ENCODE measurements around the gene ARF3. TPM values are rescaled to one million over a fixed set of nuclear protein-coding genes. Genes with fewer than 3 reads are reported as not detected.
A peak's percentile ranks its signal among the peaks of the same experiment; 100 is the strongest.
"Not testable (repeated sequence)": the region's sequence is repeated elsewhere in the genome, so short reads cannot be mapped to it uniquely, and the experiment has no call there.

The ARF3 gene
- total RNA-seq, 1 donor from 2014 or later: 113 TPM

GRCh38 chr12:48910196-48910595 is 47.1 kb downstream of the ARF3 start:
- Mint-ChIP-seq H3K9me3 (no peaks in the 10 kb centered on the region), H3K4me3 (no peak overlapping the region), H3K4me1 (no peaks in the 10 kb centered on the region), H3K27ac (no peak overlapping the region), H3K27me3 (peaks cover 4% of the 10 kb centered on the region), H3K36me3 (ENCODE audit: low read depth) (no peaks in the 10 kb centered on the region)
- no peak for TF ChIP-seq CTCF (IDR thresholded peaks at IDR 0.05)
- DNase-seq (no peak), ATAC-seq (ENCODE audit: low read depth) (no peak)
- ChIA-PET CTCF (interaction anchor here (2.0 kb wide), 1 partner anchor 57 kb away, joined by 5 read pairs; no protein-coding TSS in a partner anchor), POLR2A (no interaction called here)
- intact Hi-C loops (cut with micrococcal nuclease): no loop called here

- H3K4me3 Mint-ChIP-seq; H3K36me3 Mint-ChIP-seq (ENCODE audit: low read depth); ATAC-seq (ENCODE audit: low read depth); H3K4me1 Mint-ChIP-seq; H3K27ac Mint-ChIP-seq; H3K27me3 Mint-ChIP-seq; H3K9me3 Mint-ChIP-seq; intact Hi-C loops (cut with micrococcal nuclease); DNase-seq: not testable (repeated sequence)
- CTCF ChIA-PET: interaction anchor here (2.0 kb wide), 1 partner anchor 56 kb away, joined by 5 read pairs; no protein-coding TSS in a partner anchor
- POLR2A ChIA-PET: interaction anchor here (0.7 kb wide), 1 partner anchor 20 kb away, joined by 6 read pairs; no protein-coding TSS in a partner anchor
These were observed 47.6 kb downstream of the ARF3 start for GRCh38 chr12:48909698-48910097.

GRCh38 chr12:48907245-48907644 is 50.0 kb downstream of the ARF3 start:
- no peak for ATAC-seq (ENCODE audit: low read depth)
- Mint-ChIP-seq H3K27me3 (peaks cover 18% of the 10 kb centered on the region), H3K4me1 (peaks cover 10% of the 10 kb centered on the region), H3K9me3 (no peaks in the 10 kb centered on the region), H3K27ac (no peak overlapping the region), H3K4me3 (no peak overlapping the region), H3K36me3 (ENCODE audit: low read depth) (no peaks in the 10 kb centered on the region)
- CTCF ChIA-PET: no interaction called here
- no peak for TF ChIP-seq CTCF (IDR thresholded peaks at IDR 0.05)
- DNase-seq: no peak
- POLR2A ChIA-PET: no interaction called here
- intact Hi-C loops (cut with micrococcal nuclease): no loop called here

- peaks cover 18% of the 10 kb centered on the region for H3K27me3 Mint-ChIP-seq
- no peak for TF ChIP-seq CTCF (IDR thresholded peaks at IDR 0.05)
- no peaks in the 10 kb centered on the region for H3K9me3 Mint-ChIP-seq
- ATAC-seq (ENCODE audit: low read depth) (peak; percentile 97), DNase-seq (peak; percentile 53)
- H3K4me3 Mint-ChIP-seq: peak overlapping the region; percentile 77
- CTCF ChIA-PET: interaction anchor here (0.6 to 1.9 kb wide), 6 partner anchors 17 to 89 kb away, joined by 3 to 9 read pairs (median 4); partner anchors contain the start of genes DDX23 and FKBP11
- no peak overlapping the region for H3K27ac Mint-ChIP-seq
- H3K4me1 Mint-ChIP-seq: peaks cover 10% of the 10 kb centered on the region
- intact Hi-C loops (cut with micrococcal nuclease): loop anchor here (1.0 to 2.0 kb wide), 2 partner anchors 21 to 32 kb away; partner anchors contain the start of gene FKBP11
- no peaks in the 10 kb centered on the region for H3K36me3 Mint-ChIP-seq (ENCODE audit: low read depth)
- POLR2A ChIA-PET: interaction anchor here (0.8 to 1.0 kb wide), 2 partner anchors 52 to 53 kb away, joined by 3 read pairs; partner anchors contain the start of gene ARF3
These were observed 53.3 kb downstream of the ARF3 start for GRCh38 chr12:48903982-48904411.

- Mint-ChIP-seq H3K9me3 (no peaks in the 10 kb centered on the region), H3K4me3 (peak overlapping the region; percentile 44), H3K4me1 (peaks cover 10% of the 10 kb centered on the region), H3K27ac (no peak overlapping the region), H3K27me3 (peaks cover 21% of the 10 kb centered on the region), H3K36me3 (ENCODE audit: low read depth) (no peaks in the 10 kb centered on the region)
- no peak for DNase-seq
- no peak for TF ChIP-seq CTCF (IDR thresholded peaks at IDR 0.05)
- no peak for ATAC-seq (ENCODE audit: low read depth)
- CTCF ChIA-PET: interaction anchor here (0.8 to 1.9 kb wide), 6 partner anchors 18 to 89 kb away, joined by 3 to 9 read pairs (median 4); partner anchors contain the start of genes DDX23 and FKBP11
- intact Hi-C loops (cut with micrococcal nuclease): no loop called here
- POLR2A ChIA-PET: interaction anchor here (0.6 to 1.0 kb wide), 4 partner anchors 51 to 116 kb away, joined by 3 to 4 read pairs (median 3); partner anchors contain the start of genes ARF3 and DDX23
These were observed 53.8 kb downstream of the ARF3 start for GRCh38 chr12:48903363-48903981.

Measured in activated B cell treated with CpG ODN at 0.5 μM for 24 hours (primary cell).